HEK293 (cell line): ENCODE results near the gene FOXM1.

ENCODE experiments used
- MEIS1 ChIP-seq: sonication (generic); formaldehyde crosslinking; IDR thresholded peaks from 2 replicates; pipeline ENCODE4 v1.8.1; 2022; ENCODE audit warnings: missing genetic modification reagents, mild to moderate bottlenecking, borderline replicate concordance
- PRDM4 ChIP-seq: fragments of 450-650 bp; formaldehyde crosslinking; IDR thresholded peaks from 2 replicates; pipeline ENCODE4 v1.5.1; 2017; ENCODE audit warnings: missing biosample characterization, missing genetic modification characterization
- SETDB1 ChIP-seq: IDR thresholded peaks from one replicate; pipeline ENCODE4 v1.6.1; 2017; ENCODE audit warnings: mild to moderate bottlenecking, low read length, moderate library complexity, mixed read lengths; ENCODE audit not compliant: insufficient read length
- TCF7L2 ChIP-seq: IDR thresholded peaks from 2 replicates; pipeline ENCODE4 v1.6.1; 2011; ENCODE audit warnings: low read depth, mild to moderate bottlenecking, inconsistent platforms, low read length, moderate library complexity, borderline replicate concordance
- ZFP3 ChIP-seq: fragments of 450-650 bp; formaldehyde crosslinking; IDR thresholded peaks from 2 replicates; pipeline ENCODE4 v1.5.1; 2016; ENCODE audit warnings: low read depth, missing biosample characterization, missing genetic modification characterization
- ZNF133 ChIP-seq: fragments of 450-650 bp; formaldehyde crosslinking; IDR thresholded peaks from 2 replicates; pipeline ENCODE4 v1.5.1; 2016; ENCODE audit warnings: missing biosample characterization, missing genetic modification characterization
- ZNF138 ChIP-seq: fragments of 450-650 bp; formaldehyde crosslinking; IDR thresholded peaks from 2 replicates; pipeline ENCODE4 v1.5.1; 2016; ENCODE audit warnings: missing biosample characterization, missing genetic modification characterization, borderline replicate concordance
- ZNF169 ChIP-seq: fragments of 450-650 bp; formaldehyde crosslinking; IDR thresholded peaks from 2 replicates; pipeline ENCODE4 v1.5.1; 2016; ENCODE audit warnings: missing biosample characterization, missing genetic modification characterization
- ZNF548 ChIP-seq: fragments of 450-650 bp; formaldehyde crosslinking; IDR thresholded peaks from 2 replicates; pipeline ENCODE4 v1.5.1; 2016; ENCODE audit warnings: missing biosample characterization, missing genetic modification characterization
- ZNF76 ChIP-seq: fragments of 450-650 bp; formaldehyde crosslinking; IDR thresholded peaks from 2 replicates; pipeline ENCODE4; 2016; ENCODE audit warnings: low read depth, missing biosample characterization, missing genetic modification characterization, borderline replicate concordance
- ZNF830 ChIP-seq: fragments of 450-650 bp; IDR thresholded peaks from 2 replicates; pipeline ENCODE4 v1.5.0; 2018; ENCODE audit warnings: missing biosample characterization, missing genetic modification characterization, low read depth, mild to moderate bottlenecking, moderate library complexity
- TF ChIP-seq, protein P1 (sequence below): fragments of 450-650 bp; formaldehyde crosslinking; IDR thresholded peaks from 2 replicates; pipeline ENCODE4 v1.5.1; 2016; ENCODE audit warnings: missing biosample characterization, missing genetic modification characterization
- TF ChIP-seq, protein P2 (sequence below): fragments of 450-650 bp; formaldehyde crosslinking; IDR thresholded peaks from 2 replicates; pipeline ENCODE4 v1.5.0; 2017; ENCODE audit warnings: missing biosample characterization, missing genetic modification characterization, borderline replicate concordance
- TF ChIP-seq, protein P3 (sequence below): fragments of 450-650 bp; formaldehyde crosslinking; IDR thresholded peaks from 2 replicates; pipeline ENCODE4 v1.5.1; 2016; ENCODE audit warnings: missing biosample characterization, missing genetic modification characterization

- TF ChIP-seq, protein P1, sequence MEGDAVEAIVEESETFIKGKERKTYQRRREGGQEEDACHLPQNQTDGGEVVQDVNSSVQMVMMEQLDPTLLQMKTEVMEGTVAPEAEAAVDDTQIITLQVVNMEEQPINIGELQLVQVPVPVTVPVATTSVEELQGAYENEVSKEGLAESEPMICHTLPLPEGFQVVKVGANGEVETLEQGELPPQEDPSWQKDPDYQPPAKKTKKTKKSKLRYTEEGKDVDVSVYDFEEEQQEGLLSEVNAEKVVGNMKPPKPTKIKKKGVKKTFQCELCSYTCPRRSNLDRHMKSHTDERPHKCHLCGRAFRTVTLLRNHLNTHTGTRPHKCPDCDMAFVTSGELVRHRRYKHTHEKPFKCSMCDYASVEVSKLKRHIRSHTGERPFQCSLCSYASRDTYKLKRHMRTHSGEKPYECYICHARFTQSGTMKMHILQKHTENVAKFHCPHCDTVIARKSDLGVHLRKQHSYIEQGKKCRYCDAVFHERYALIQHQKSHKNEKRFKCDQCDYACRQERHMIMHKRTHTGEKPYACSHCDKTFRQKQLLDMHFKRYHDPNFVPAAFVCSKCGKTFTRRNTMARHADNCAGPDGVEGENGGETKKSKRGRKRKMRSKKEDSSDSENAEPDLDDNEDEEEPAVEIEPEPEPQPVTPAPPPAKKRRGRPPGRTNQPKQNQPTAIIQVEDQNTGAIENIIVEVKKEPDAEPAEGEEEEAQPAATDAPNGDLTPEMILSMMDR (tag by site-specific recombination): no peak
- 0 out of 2 replicates have a peak, but pooled peaks have one; percentile 60 for TF ChIP-seq ZNF548 (tag by site-specific recombination)
- no peak for TF ChIP-seq TCF7L2
- TF ChIP-seq ZNF830 (tag by site-specific recombination): no peak
- TF ChIP-seq ZNF76 (tag by site-specific recombination): no peak
- TF ChIP-seq SETDB1: no peak
- no peak for TF ChIP-seq ZNF133 (tag by site-specific recombination)
- TF ChIP-seq, protein P2, sequence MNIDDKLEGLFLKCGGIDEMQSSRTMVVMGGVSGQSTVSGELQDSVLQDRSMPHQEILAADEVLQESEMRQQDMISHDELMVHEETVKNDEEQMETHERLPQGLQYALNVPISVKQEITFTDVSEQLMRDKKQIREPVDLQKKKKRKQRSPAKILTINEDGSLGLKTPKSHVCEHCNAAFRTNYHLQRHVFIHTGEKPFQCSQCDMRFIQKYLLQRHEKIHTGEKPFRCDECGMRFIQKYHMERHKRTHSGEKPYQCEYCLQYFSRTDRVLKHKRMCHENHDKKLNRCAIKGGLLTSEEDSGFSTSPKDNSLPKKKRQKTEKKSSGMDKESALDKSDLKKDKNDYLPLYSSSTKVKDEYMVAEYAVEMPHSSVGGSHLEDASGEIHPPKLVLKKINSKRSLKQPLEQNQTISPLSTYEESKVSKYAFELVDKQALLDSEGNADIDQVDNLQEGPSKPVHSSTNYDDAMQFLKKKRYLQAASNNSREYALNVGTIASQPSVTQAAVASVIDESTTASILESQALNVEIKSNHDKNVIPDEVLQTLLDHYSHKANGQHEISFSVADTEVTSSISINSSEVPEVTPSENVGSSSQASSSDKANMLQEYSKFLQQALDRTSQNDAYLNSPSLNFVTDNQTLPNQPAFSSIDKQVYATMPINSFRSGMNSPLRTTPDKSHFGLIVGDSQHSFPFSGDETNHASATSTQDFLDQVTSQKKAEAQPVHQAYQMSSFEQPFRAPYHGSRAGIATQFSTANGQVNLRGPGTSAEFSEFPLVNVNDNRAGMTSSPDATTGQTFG (tag by site-specific recombination): no peak
- TF ChIP-seq, protein P3, sequence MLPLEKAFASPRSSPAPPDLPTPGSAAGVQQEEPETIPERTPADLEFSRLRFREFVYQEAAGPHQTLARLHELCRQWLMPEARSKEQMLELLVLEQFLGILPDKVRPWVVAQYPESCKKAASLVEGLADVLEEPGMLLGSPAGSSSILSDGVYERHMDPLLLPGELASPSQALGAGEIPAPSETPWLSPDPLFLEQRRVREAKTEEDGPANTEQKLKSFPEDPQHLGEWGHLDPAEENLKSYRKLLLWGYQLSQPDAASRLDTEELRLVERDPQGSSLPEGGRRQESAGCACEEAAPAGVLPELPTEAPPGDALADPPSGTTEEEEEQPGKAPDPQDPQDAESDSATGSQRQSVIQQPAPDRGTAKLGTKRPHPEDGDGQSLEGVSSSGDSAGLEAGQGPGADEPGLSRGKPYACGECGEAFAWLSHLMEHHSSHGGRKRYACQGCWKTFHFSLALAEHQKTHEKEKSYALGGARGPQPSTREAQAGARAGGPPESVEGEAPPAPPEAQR (tag by site-specific recombination): no peak
- TF ChIP-seq ZNF169 (tag by site-specific recombination): no peak
- no peak for TF ChIP-seq ZFP3 (tag by site-specific recombination)
- no peak for TF ChIP-seq MEIS1
- TF ChIP-seq ZNF138: no peak
- TF ChIP-seq PRDM4 (tag by site-specific recombination): no peak
These were observed 40.4 kb downstream of the FOXM1 start for GRCh38 chr12:2836574-2836973.
